Measurements from ENCODE around the gene STK10. TPM values are rescaled to one million over a fixed set of nuclear protein-coding genes. Genes with fewer than 3 reads are reported as not detected.

The STK10 gene
- total RNA-seq, 4 donors from 2014 or later: 3.3 to 24.6 (median 13.4) TPM

- H3K27ac ChIP-seq: no peak overlapping the region
- no peaks in the 10 kb centered on the region for H3K36me3 ChIP-seq
- no peaks in the 10 kb centered on the region for H3K4me1 ChIP-seq
- no peaks in the 10 kb centered on the region for H3K27me3 ChIP-seq
- H3K9me3 ChIP-seq: no peaks in the 10 kb centered on the region
- H3K4me3 ChIP-seq: no peak overlapping the region
- intact Hi-C loops (cut with DNase I; ENCODE audit: low total_unique reads): loop anchor here (10.0 kb wide), 1 partner anchor 130 kb away; no protein-coding TSS in a partner anchor
- TF ChIP-seq CTCF (IDR thresholded peaks at IDR 0.05): no peak
- TF ChIP-seq POLR2A (IDR thresholded peaks at IDR 0.05): no peak
- DNase-seq: no peak
Observed at GRCh38 chr5:172044631-172045314, 143.3 kb downstream of the STK10 start.

- Histone ChIP-seq H3K27ac (no peak overlapping the region), H3K27me3 (no peaks in the 10 kb centered on the region), H3K4me3 (no peak overlapping the region), H3K4me1 (no peaks in the 10 kb centered on the region), H3K9me3 (no peaks in the 10 kb centered on the region), H3K36me3 (no peaks in the 10 kb centered on the region)
- TF ChIP-seq CTCF (IDR thresholded peaks at IDR 0.05): no peak
- no peak for TF ChIP-seq POLR2A (IDR thresholded peaks at IDR 0.05)
- no peak for DNase-seq
- intact Hi-C loops (cut with DNase I; ENCODE audit: low total_unique reads): loop anchor here (10.0 kb wide), 1 partner anchor 129 kb away; no protein-coding TSS in a partner anchor
Observed at GRCh38 chr5:172043865-172044264, 144.2 kb downstream of the STK10 start.

- no peaks in the 10 kb centered on the region for H3K4me1 ChIP-seq
- no peak overlapping the region for H3K27ac ChIP-seq
- no peaks in the 10 kb centered on the region for H3K9me3 ChIP-seq
- intact Hi-C loops (cut with DNase I; ENCODE audit: low total_unique reads): loop anchor here (10.0 kb wide), 1 partner anchor 127 kb away; no protein-coding TSS in a partner anchor
- TF ChIP-seq CTCF (IDR thresholded peaks at IDR 0.05) (no peak), POLR2A (IDR thresholded peaks at IDR 0.05) (no peak)
- H3K36me3 ChIP-seq: no peaks in the 10 kb centered on the region
- H3K27me3 ChIP-seq: no peaks in the 10 kb centered on the region
- H3K4me3 ChIP-seq: no peak overlapping the region
- DNase-seq: no peak
Observed at GRCh38 chr5:172042183-172042582, 145.8 kb downstream of the STK10 start.

- no peak overlapping the region for H3K4me3 ChIP-seq
- no peak for TF ChIP-seq POLR2A (IDR thresholded peaks at IDR 0.05)
- no peak for TF ChIP-seq CTCF (IDR thresholded peaks at IDR 0.05)
- no peaks in the 10 kb centered on the region for H3K36me3 ChIP-seq
- no peaks in the 10 kb centered on the region for H3K9me3 ChIP-seq
- no peak for DNase-seq
- no peak overlapping the region for H3K27ac ChIP-seq
- no peaks in the 10 kb centered on the region for H3K27me3 ChIP-seq
- intact Hi-C loops (cut with DNase I; ENCODE audit: low total_unique reads): no loop called here
- no peaks in the 10 kb centered on the region for H3K4me1 ChIP-seq
Observed at GRCh38 chr5:172038167-172038566, 149.9 kb downstream of the STK10 start.

- Histone ChIP-seq H3K4me1 (no peaks in the 10 kb centered on the region), H3K27ac (no peak overlapping the region), H3K27me3 (no peaks in the 10 kb centered on the region), H3K9me3 (no peaks in the 10 kb centered on the region), H3K4me3 (no peak overlapping the region), H3K36me3 (no peaks in the 10 kb centered on the region)
- TF ChIP-seq POLR2A (IDR thresholded peaks at IDR 0.05) (no peak), CTCF (IDR thresholded peaks at IDR 0.05) (no peak)
- DNase-seq: no peak
- intact Hi-C loops (cut with DNase I; ENCODE audit: low total_unique reads): no loop called here
Observed at GRCh38 chr5:172035049-172035448, 153.0 kb downstream of the STK10 start.
